ENCODE results near the gene ID3.
"Not testable (repeated sequence)": the region's sequence is repeated elsewhere in the genome, so short reads cannot be mapped to it uniquely, and the experiment has no call there.

The ID3 gene

GRCh38 chr1:23553231-23554126 is 5.8 kb downstream of the ID3 start:
- H3K36me3 Mint-ChIP-seq, result no peaks in the 10 kb centered on the region
- peaks cover 30% of the 10 kb centered on the region for H3K4me1 Mint-ChIP-seq
- DNase-seq (ENCODE audit: low spot score in 2 of 2), result no peak
- peak overlapping the region; percentile 84 for H3K27ac Mint-ChIP-seq
- peak overlapping the region; percentile 78 for H3K4me3 Mint-ChIP-seq
- H3K9me3 Mint-ChIP-seq, result no peaks in the 10 kb centered on the region
- no peak for ATAC-seq

DNA sequence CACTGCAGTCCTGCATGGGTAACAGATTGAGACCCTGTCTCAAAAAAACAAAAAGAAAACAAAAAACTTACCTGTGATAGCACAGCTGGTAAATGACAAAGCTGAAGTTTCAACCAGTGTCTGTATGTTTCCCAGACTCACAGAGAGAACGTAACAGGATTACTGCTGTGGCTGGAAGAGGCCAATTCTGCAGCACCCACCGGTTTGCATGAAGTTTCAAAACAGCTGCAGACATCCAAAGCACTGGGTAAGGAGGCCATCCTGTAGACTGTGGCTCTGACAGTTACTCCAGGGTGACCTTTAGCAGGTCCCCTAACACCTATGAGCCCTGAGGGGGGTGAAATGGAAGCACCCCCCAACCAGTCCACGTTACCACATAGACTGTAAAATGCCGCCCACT is 7.5 kb downstream of the ID3 start:
- ATAC-seq (no peak), DNase-seq (ENCODE audit: low spot score in 2 of 2) (no peak)
- Mint-ChIP-seq H3K36me3 (no peaks in the 10 kb centered on the region), H3K4me3 (no peak overlapping the region), H3K27ac (no peak overlapping the region), H3K4me1 (peaks cover 19% of the 10 kb centered on the region), H3K9me3 (no peaks in the 10 kb centered on the region)

DNA sequence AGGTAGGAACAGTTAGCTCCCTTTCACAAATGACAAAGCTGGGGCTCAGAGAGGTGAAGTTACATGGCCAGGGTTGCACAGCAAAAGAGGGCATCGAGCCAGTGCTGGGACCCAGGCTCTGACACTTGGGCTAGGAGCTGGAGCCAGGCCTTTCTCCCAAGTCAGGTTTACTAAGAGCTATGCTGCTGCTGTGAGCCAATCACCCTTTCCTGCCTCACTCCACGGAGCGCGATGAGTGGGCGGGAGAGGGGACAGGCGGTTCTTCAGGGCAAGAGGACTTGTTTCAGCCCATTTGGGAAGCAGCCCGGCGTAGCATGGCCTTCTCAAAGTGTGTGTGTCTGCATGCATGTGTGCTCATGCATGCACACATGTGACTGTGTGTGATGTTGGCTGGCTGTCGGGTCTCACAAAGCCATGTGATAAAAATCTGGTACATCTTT is 10.6 kb downstream of the ID3 start:
- no peaks in the 10 kb centered on the region for H3K9me3 Mint-ChIP-seq
- H3K36me3 Mint-ChIP-seq, result no peaks in the 10 kb centered on the region
- no peak overlapping the region for H3K27ac Mint-ChIP-seq
- H3K4me1 Mint-ChIP-seq, result peaks cover 10% of the 10 kb centered on the region
- H3K4me3 Mint-ChIP-seq, result no peak overlapping the region
- ATAC-seq, result no peak
- no peak for DNase-seq (ENCODE audit: low spot score in 2 of 2)

GRCh38 chr1:23546897-23547584 is 12.3 kb downstream of the ID3 start:
- ATAC-seq (no peak), DNase-seq (ENCODE audit: low spot score in 2 of 2) (no peak)
- Mint-ChIP-seq H3K36me3 (no peaks in the 10 kb centered on the region), H3K27ac (no peak overlapping the region), H3K9me3 (no peaks in the 10 kb centered on the region), H3K4me1 (peaks cover 6% of the 10 kb centered on the region), H3K4me3 (no peak overlapping the region)

DNA sequence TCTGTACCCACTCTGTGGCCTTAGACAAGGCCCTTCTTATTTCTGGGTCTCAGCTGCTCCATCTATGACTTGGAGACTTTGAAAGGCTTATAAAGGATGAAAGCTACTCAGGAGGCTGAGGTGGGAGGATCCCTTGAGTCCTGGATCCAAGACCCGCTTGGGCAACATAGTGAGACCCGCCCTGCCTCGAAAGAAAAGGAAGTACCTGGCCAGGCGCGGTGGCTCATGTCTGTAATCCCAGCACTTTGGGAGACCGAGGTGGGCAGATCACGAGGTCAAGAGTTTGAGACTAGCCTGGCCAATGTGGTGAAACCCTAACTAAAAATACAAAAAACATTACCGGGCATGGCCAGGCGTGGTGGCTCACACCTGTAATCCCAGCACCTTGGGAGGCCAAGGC is 13.4 kb downstream of the ID3 start:
- Mint-ChIP-seq H3K4me3 (no peak overlapping the region), H3K36me3 (no peaks in the 10 kb centered on the region), H3K4me1 (peaks cover 6% of the 10 kb centered on the region), H3K9me3 (no peaks in the 10 kb centered on the region), H3K27ac (no peak overlapping the region)
- DNase-seq (ENCODE audit: low spot score in 2 of 2), result no peak
- ATAC-seq, result no peak

DNA sequence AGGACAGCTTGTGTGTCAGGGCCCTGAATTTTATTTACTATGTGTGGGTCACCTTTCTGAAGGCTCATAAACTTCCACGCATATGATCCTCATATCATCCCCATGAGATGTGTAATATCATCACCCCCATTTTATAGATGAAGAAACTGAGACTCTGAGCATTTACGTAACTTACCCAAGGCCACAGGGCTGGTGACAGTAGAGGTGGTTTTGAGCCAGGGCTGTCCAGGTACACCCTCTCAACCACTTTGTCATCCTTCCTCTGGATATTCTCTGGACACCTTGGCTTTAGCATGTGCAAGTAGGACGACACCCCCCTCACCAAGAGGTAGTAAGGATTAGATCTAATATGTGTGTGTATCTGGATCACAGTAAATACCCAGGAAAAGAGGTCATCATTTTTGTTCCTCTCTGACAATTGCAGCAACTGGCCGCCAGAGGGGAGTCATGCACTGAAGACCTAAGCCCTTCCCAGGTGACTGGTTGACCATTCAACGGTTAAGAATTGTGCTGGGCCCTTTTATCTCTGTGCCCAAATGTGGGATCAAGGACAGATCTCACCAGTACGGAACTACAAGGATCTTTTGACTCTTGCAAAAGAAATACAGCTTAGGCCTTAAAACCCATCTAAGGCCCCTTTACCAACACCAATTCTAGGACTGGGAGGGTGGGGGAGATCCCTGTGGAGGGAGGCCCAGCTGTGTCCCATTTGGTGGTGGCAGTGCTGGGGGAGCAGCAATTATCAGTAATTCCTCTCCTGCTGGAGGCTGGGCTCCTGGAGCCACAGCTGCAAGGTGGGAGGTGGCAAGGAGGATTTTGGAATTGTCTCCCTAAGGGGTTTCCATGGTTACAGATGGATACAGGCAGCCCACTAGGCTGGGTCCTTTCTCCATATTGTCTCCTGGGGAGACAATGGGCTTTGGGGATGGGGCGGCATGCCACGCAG is 14.6 kb downstream of the ID3 start:
- DNase-seq (ENCODE audit: low spot score in 2 of 2) (peak; percentile 49 to 80), ATAC-seq (peak; percentile 59)
- H3K4me1 Mint-ChIP-seq, result peaks cover 11% of the 10 kb centered on the region
- no peaks in the 10 kb centered on the region for H3K36me3 Mint-ChIP-seq
- no peak overlapping the region for H3K27ac Mint-ChIP-seq
- no peaks in the 10 kb centered on the region for H3K9me3 Mint-ChIP-seq
- H3K4me3 Mint-ChIP-seq, result no peak overlapping the region

- Mint-ChIP-seq H3K27ac (no peak overlapping the region), H3K9me3 (no peaks in the 10 kb centered on the region), H3K36me3 (no peaks in the 10 kb centered on the region), H3K4me3 (no peak overlapping the region), H3K4me1 (peaks cover 13% of the 10 kb centered on the region)
- no peak for DNase-seq (ENCODE audit: low spot score in 2 of 2)
- no peak for ATAC-seq
Observed at GRCh38 chr1:23543707-23544443, 15.4 kb downstream of the ID3 start.

GRCh38 chr1:23542940-23543339 is 16.4 kb downstream of the ID3 start:
- H3K9me3 Mint-ChIP-seq; ATAC-seq; H3K36me3 Mint-ChIP-seq; DNase-seq (ENCODE audit: low spot score in 2 of 2); H3K4me3 Mint-ChIP-seq; H3K27ac Mint-ChIP-seq: not testable (repeated sequence)
- H3K4me1 Mint-ChIP-seq, result peaks cover 13% of the 10 kb centered on the region

DNA sequence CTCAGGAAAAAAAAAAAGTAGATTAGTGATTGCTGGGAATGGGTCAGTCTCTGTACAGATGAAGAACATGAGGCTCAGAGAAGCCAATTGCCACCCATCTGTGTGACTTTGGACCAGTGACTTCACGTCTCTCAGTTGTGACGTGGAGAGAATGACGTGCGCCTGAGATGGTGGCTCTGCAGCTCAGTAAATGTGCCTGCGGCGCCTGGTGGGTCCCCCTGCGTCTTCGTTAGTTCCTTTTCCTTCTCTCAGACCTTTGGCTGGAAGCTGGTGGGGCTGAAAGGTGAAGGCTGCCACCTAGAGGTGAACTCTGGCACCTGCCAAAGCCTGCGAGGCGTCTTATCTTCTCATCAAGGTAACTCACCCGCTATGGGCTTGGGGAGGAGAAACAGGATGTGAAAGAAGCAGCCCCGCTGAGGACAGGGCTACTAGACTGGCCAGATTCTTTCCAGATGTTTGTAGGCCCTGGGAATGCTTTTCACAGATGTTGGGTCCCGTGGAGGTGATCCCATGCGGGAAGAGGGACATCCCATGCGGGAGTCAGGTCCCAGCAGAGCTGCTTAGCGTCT is 19.5 kb downstream of the ID3 start:
- Mint-ChIP-seq H3K36me3 (no peaks in the 10 kb centered on the region), H3K4me3 (peak overlapping the region; percentile 41), H3K4me1 (peaks cover 12% of the 10 kb centered on the region), H3K9me3 (no peaks in the 10 kb centered on the region), H3K27ac (no peak overlapping the region)
- ATAC-seq (peak; percentile 96), DNase-seq (ENCODE audit: low spot score in 2 of 2) (peak; percentile 89 to 96)

- ATAC-seq (no peak), DNase-seq (ENCODE audit: low spot score in 2 of 2) (no peak)
- no peak overlapping the region for H3K4me3 Mint-ChIP-seq
- H3K27ac Mint-ChIP-seq, result no peak overlapping the region
- peaks cover 23% of the 10 kb centered on the region for H3K4me1 Mint-ChIP-seq
- H3K36me3 Mint-ChIP-seq, result no peaks in the 10 kb centered on the region
- H3K9me3 Mint-ChIP-seq, result no peaks in the 10 kb centered on the region
Observed at GRCh38 chr1:23537296-23537973, 21.9 kb downstream of the ID3 start.

DNA sequence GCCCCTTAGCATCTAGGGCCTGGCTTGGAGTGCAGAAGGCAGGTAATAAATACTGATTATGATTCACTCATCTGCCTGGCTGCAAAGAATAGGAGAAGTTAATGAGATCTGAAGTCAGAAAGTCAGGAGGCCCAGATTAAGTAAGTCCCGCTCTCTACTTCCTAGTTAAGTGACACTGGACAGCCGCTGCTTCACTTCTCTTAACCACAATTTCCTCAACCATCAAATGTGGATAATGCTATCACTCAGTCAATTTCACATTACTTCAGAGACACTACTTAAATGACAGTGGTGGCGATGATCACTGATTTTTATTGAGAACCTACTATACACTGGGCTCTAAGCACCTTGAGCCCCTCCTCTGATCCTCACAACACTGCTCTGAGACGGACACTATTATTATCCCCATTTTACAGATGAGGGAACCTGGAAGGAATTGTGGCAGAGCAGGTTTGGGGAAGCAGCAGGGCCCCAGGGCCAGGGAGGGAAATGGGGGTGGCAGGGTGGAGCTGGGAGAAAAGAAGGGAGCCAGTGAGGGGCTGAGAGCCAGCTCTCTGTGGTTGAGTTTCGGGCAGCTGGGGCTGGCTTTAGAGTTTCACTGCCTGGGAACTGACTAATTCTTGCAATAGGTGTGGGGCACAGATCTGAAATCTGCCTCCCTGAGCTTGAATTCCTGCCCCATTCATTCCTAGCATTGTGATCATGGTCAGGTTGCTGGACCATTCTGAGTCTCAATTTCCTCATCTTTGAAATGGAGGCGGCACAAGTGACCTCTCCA is 25.9 kb downstream of the ID3 start:
- H3K27ac Mint-ChIP-seq, result peak overlapping the region; percentile 27
- ATAC-seq, result peak; percentile 77
- H3K4me3 Mint-ChIP-seq, result peak overlapping the region; percentile 83
- H3K4me1 Mint-ChIP-seq, result peaks cover 45% of the 10 kb centered on the region
- H3K36me3 Mint-ChIP-seq, result peaks cover 15% of the 10 kb centered on the region
- no peaks in the 10 kb centered on the region for H3K9me3 Mint-ChIP-seq
- DNase-seq (ENCODE audit: low spot score in 2 of 2), result peak in 1 of 2 donors; percentile 64

DNA sequence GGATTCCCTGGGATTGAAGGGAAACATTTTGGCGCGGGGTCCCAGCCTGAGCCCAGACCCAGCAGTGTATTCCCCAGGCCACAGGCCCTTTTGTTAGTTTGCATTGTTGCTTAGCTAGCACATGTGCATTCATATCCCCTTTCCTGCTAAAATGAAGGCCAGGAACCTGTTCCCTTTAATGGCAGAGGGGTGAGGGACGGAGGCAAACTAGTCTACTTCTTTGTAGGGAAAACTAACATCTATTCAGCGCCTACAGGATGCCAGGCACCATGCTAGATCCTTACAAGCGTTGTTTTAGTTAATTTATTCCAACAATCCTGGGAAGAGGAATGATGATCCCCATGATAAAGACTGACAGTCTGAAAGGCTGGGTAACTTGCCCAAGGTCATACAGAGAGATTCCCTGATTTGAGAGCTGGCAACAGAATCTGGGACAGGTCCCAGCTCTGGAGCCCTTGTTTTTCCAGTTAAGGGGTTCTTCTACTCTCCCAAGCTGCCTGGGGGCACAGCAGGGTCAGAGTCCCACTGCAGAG is 27.7 kb downstream of the ID3 start:
- DNase-seq (ENCODE audit: low spot score in 2 of 2) (no peak), ATAC-seq (no peak)
- Mint-ChIP-seq H3K27ac (peak overlapping the region; percentile 92), H3K9me3 (no peaks in the 10 kb centered on the region), H3K4me3 (peak overlapping the region; percentile 83), H3K36me3 (peaks cover 21% of the 10 kb centered on the region), H3K4me1 (peaks cover 63% of the 10 kb centered on the region)
